IMR-90 (cell line): ENCODE data around the gene NR1H2. TPM values are rescaled to one million over a fixed set of nuclear protein-coding genes. Genes with fewer than 3 reads are reported as not detected.

Source experiments
- ATAC-seq: fragments of 200-7000 bp; cut with Tn5 transposase; 2 replicates; pipeline ENCODE4 v1.9.1; 2020; ENCODE audit warnings: low read depth, mild to moderate bottlenecking, moderate library complexity
- BruUV-seq: library from RNA; stranded (reverse); fragments of 400-500 nt; replicated peaks from 2 replicates; lab custom pipeline; 2021; lab: Mats Ljungman, UMichigan
- CTCF ChIA-PET: fragments of 300-600 bp; formaldehyde crosslinking; extraction: SDS; loops from one replicate; lab custom pipeline; 2021; ENCODE audit warnings: antibody characterized with exemption; lab: Yijun Ruan, JAX
- POLR2A ChIA-PET: fragments of 300-600 bp; sonication (Branson Sonifier 250); formaldehyde crosslinking; loops from one replicate; lab custom pipeline; 2022; ENCODE audit warnings: antibody characterized with exemption; ENCODE audit not compliant: unreplicated experiment; lab: Charles Lee
- DNase-seq: peaks from one replicate; pipeline ENCODE4 v3.0.0; 2013
- H2AFZ ChIP-seq: replicated peaks from 2 replicates; pipeline ENCODE3; 2013; ENCODE audit warnings: low read length, mild to moderate bottlenecking; ENCODE audit not compliant: poor library complexity
- H2AK5ac ChIP-seq: 2 replicates; pipeline ENCODE4 v1.6.1; 2013; ENCODE audit warnings: low read depth, low read length, inconsistent platforms
- H2AK9ac ChIP-seq: replicated peaks from 2 replicates; pipeline ENCODE3; 2013; ENCODE audit warnings: mild to moderate bottlenecking, low read depth, low read length, moderate library complexity; ENCODE audit not compliant: poor library complexity
- H2BK120ac ChIP-seq: 2 replicates; pipeline ENCODE4 v1.6.1; 2013; ENCODE audit warnings: low read depth, low read length, inconsistent platforms
- H2BK15ac ChIP-seq: 3 replicates; pipeline ENCODE4 v1.6.1; 2013; ENCODE audit warnings: low read depth, low read length, inconsistent platforms
- H2BK20ac ChIP-seq: 2 replicates; pipeline ENCODE4 v1.6.1; 2013; ENCODE audit warnings: low read depth, mild to moderate bottlenecking, inconsistent platforms, low read length, moderate library complexity
- H2BK5ac ChIP-seq: 2 replicates; pipeline ENCODE4 v1.6.1; 2013; ENCODE audit warnings: mild to moderate bottlenecking, low read depth, low read length, inconsistent platforms; ENCODE audit not compliant: poor library complexity, severe bottlenecking
- H3K14ac ChIP-seq: replicated peaks from 2 replicates; pipeline ENCODE4 v1.6.1; 2013; ENCODE audit warnings: low read depth, low read length, inconsistent platforms
- H3K18ac ChIP-seq: 2 replicates; pipeline ENCODE4 v1.6.1; 2013; ENCODE audit warnings: low read depth, low read length, control low read depth
- H3K23ac ChIP-seq: 2 replicates; pipeline ENCODE4 v1.6.1; 2013; ENCODE audit warnings: low read depth, low read length, inconsistent platforms
- H3K27ac ChIP-seq: 2 replicates; pipeline ENCODE4 v1.5.1; 2013; ENCODE audit warnings: mild to moderate bottlenecking, control low read depth, low read length; ENCODE audit not compliant: insufficient read depth
- H3K27me3 ChIP-seq: 2 replicates; pipeline ENCODE4 v1.6.1; 2013; ENCODE audit warnings: low read length; ENCODE audit not compliant: control insufficient read depth, insufficient read depth
- H3K36me3 ChIP-seq: 2 replicates; pipeline ENCODE4 v1.6.1; 2013; ENCODE audit warnings: low read length, mixed read lengths; ENCODE audit not compliant: control insufficient read depth, insufficient read depth
- H3K4ac ChIP-seq: 2 replicates; pipeline ENCODE4 v1.6.1; 2013; ENCODE audit warnings: low read depth, low read length, inconsistent platforms
- H3K4me1 ChIP-seq: 2 replicates; pipeline ENCODE4 v1.6.1; 2013; ENCODE audit warnings: low read length, mixed read lengths; ENCODE audit not compliant: control insufficient read depth, insufficient read depth
- H3K4me2 ChIP-seq: 2 replicates; pipeline ENCODE4 v1.6.1; 2013; ENCODE audit warnings: low read depth, mild to moderate bottlenecking, control low read depth, low read length, moderate library complexity
- H3K4me3 ChIP-seq: 2 replicates; pipeline ENCODE4 v1.5.1; 2013; ENCODE audit warnings: low read depth, mild to moderate bottlenecking, control low read depth, low read length, moderate library complexity; ENCODE audit not compliant: insufficient read depth
- H3K56ac ChIP-seq: 2 replicates; pipeline ENCODE4 v1.6.1; 2013; ENCODE audit warnings: low read length, inconsistent platforms; ENCODE audit not compliant: insufficient read depth; ENCODE audit errors: extremely low read depth
- H3K79me1 ChIP-seq, 2 experiments: 2 replicates each; pipeline ENCODE4 v1.6.1; 2013; ENCODE audit warnings: low read length in 2 of 2, inconsistent platforms in 1 of 2, low read depth in 1 of 2
- H3K9ac ChIP-seq: 2 replicates; pipeline ENCODE4 v1.6.1; 2013; ENCODE audit warnings: low read depth, low read length, control low read depth
- H3K9me1 ChIP-seq: 2 replicates; pipeline ENCODE4 v1.6.1; 2013; ENCODE audit warnings: low read length, inconsistent platforms; ENCODE audit not compliant: insufficient read depth
- H3K9me3 ChIP-seq: 2 replicates; pipeline ENCODE4 v1.6.1; 2013; ENCODE audit warnings: low read length; ENCODE audit not compliant: control insufficient read depth, insufficient read depth
- H4K20me1 ChIP-seq: 2 replicates; pipeline ENCODE4 v1.6.1; 2013; ENCODE audit warnings: low read length, inconsistent platforms; ENCODE audit not compliant: insufficient read depth
- H4K5ac ChIP-seq: 2 replicates; pipeline ENCODE4 v1.6.1; 2013; ENCODE audit warnings: mild to moderate bottlenecking, low read depth, low read length, control low read depth
- H4K8ac ChIP-seq, 2 experiments: 2 replicates each; pipeline ENCODE4 v1.6.1; 2013; ENCODE audit warnings: low read depth in 2 of 2, low read length in 2 of 2, control low read depth in 1 of 2, inconsistent platforms in 1 of 2
- H4K91ac ChIP-seq: 2 replicates; pipeline ENCODE4 v1.6.1; 2013; ENCODE audit warnings: low read depth, low read length, inconsistent platforms; ENCODE audit not compliant: insufficient read depth
- MXI1 ChIP-seq: IDR thresholded peaks from 2 replicates; pipeline ENCODE4 v1.6.1; 2012; ENCODE audit warnings: low read depth, mild to moderate bottlenecking, low read length, moderate library complexity, borderline replicate concordance
- WGBS, 2 experiments: methylation state at CpG; one replicate each; pipeline versions ENCODE4 v1.1.5 to v1.1.7; 2013; ENCODE audit warnings: missing lambda C conversion rate in 2 of 2; ENCODE audit not compliant: insufficient read length in 1 of 2; ENCODE audit errors: extremely low coverage in 2 of 2; 5-methylcytosine and 5-hydroxymethylcytosine counted together
- dilution Hi-C: fragments of 300-500 bp; cut with HindIII; formaldehyde crosslinking; loops from one replicate; pipeline ENCODE4 v1.14.3; 2018; ENCODE audit warnings: low sequenced_read_pairs; ENCODE audit not compliant: unreplicated experiment
- in situ Hi-C: fragments of 300-500 bp; cut with MboI; formaldehyde crosslinking; loops from 3 replicates; pipeline ENCODE4 v1.14.3; 2019; ENCODE audit warnings: low sequenced_read_pairs, inconsistent platforms, mixed read lengths
- intact Hi-C: fragments of 100-400 bp; cut with micrococcal nuclease; formaldehyde crosslinking; loops from 2 replicates; pipeline ENCODE4 v1.10.0; 2022
- polyA plus RNA-seq, 3 experiments: library from polyadenylated mRNA; depleted of rRNA; stranded (reverse); fragments of >200 nt; gene quantifications; 2 replicates each; pipeline ENCODE4 v1.2.3, GENCODE V29; 2012; ENCODE audit warnings: low replicate concordance in 1 of 3
- total RNA-seq: library from RNA; depleted of rRNA; stranded (reverse); fragments of >200 nt; gene quantifications from 2 replicates; pipeline ENCODE4 v1.2.3, GENCODE V29; 2012
- TF ChIP-seq, protein P1 (sequence below): fragments of 150-350 bp; IDR thresholded peaks from 2 replicates; pipeline ENCODE4 v1.6.1; 2016; ENCODE audit warnings: low read depth, mild to moderate bottlenecking, low read length, moderate library complexity, borderline replicate concordance

NR1H2 gene
- total and polyA plus RNA-seq, 2 of the 4 experiments (the other 2 are of a cell fraction): 37.8 to 48.4 TPM

DNA sequence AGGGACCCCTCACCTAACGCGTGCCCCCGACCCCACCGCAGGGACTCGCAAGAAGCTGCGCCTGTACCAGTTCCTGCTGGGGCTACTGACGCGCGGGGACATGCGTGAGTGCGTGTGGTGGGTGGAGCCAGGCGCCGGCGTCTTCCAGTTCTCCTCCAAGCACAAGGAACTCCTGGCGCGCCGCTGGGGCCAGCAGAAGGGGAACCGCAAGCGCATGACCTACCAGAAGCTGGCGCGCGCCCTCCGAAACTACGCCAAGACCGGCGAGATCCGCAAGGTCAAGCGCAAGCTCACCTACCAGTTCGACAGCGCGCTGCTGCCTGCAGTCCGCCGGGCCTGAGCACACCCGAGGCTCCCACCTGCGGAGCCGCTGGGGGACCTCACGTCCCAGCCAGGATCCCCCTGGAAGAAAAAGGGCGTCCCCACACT, 51.8 kb downstream of the NR1H2 start:
- 0 out of 4 replicates have a peak overlapping the region, but pooled peaks of 1 of the 2 experiments have one; percentile 29 for H4K8ac ChIP-seq

More for the DNA sequence above, 51.8 kb downstream of the NR1H2 start:
- H3K9me1 ChIP-seq: no peaks in the 10 kb centered on the region
- H4K5ac ChIP-seq: no peak overlapping the region
- H2AFZ ChIP-seq: peak overlapping the region; percentile 91
- dilution Hi-C loops: no loop called here
- H2BK5ac ChIP-seq: no peak overlapping the region
- no peaks in the 10 kb centered on the region for H4K20me1 ChIP-seq
- H2BK15ac ChIP-seq: no peak overlapping the region
- intact Hi-C loops: no loop called here
- H3K36me3 ChIP-seq: no peaks in the 10 kb centered on the region
- TF ChIP-seq, protein P1, sequence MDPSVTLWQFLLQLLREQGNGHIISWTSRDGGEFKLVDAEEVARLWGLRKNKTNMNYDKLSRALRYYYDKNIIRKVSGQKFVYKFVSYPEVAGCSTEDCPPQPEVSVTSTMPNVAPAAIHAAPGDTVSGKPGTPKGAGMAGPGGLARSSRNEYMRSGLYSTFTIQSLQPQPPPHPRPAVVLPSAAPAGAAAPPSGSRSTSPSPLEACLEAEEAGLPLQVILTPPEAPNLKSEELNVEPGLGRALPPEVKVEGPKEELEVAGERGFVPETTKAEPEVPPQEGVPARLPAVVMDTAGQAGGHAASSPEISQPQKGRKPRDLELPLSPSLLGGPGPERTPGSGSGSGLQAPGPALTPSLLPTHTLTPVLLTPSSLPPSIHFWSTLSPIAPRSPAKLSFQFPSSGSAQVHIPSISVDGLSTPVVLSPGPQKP: no peak
- TF ChIP-seq MXI1: peak; percentile 22; the same call in 1 of the 2 replicates
- H3K79me1 ChIP-seq: no peaks in the 10 kb centered on the region
- H2BK20ac ChIP-seq: no peak overlapping the region
- H3K56ac ChIP-seq: no peak overlapping the region
- H3K9me3 ChIP-seq: no peaks in the 10 kb centered on the region
- peak; percentile 69 for DNase-seq
- peak overlapping the region; percentile 72 for H2AK9ac ChIP-seq
- peaks cover 26% of the 10 kb centered on the region for H3K27me3 ChIP-seq
- H3K4me2 ChIP-seq: peak overlapping the region; percentile 58
- peak; percentile 56 for ATAC-seq
- no peak overlapping the region for H3K4ac ChIP-seq
- CTCF ChIA-PET: no interaction called here
- no TSS peak for BruUV-seq
- POLR2A ChIA-PET: no interaction called here
- H3K9ac ChIP-seq: no peak overlapping the region
- H3K23ac ChIP-seq: no peak overlapping the region
- H2AK5ac ChIP-seq: no peak overlapping the region
- no peak overlapping the region for H2BK120ac ChIP-seq
- H3K27ac ChIP-seq: no peak overlapping the region
- in situ Hi-C loops: no loop called here
- 0 out of 2 replicates have a peak, but pooled peaks cover 3% of the 10 kb centered on the region for H3K4me1 ChIP-seq
- H3K4me3 ChIP-seq: no peak overlapping the region
- no peak overlapping the region for H4K91ac ChIP-seq
- WGBS, 2 experiments: 7% methylated on average over 18 of the region's 38 CpGs; no CpG with 5 or more reads in 1 of the 2 experiments
- H3K14ac ChIP-seq: no peak overlapping the region
- no peak overlapping the region for H3K18ac ChIP-seq
